ENCODE data around the gene MRPL2. TPM values are rescaled to one million over a fixed set of nuclear protein-coding genes. Genes with fewer than 3 reads are reported as not detected.

MRPL2 gene
- total and polyA plus RNA-seq, 2 donors (not counting 1 experiment from before 2014, with no cell fraction given), result 18.2 to 20.3 TPM

GRCh38 chr6:43011207-43011606 is 48.0 kb downstream of the MRPL2 start:
- no peak overlapping the region for H3K4me2 ChIP-seq (ENCODE audit: extremely low read depth, insufficient read depth, low read length)
- peaks cover 30% of the 10 kb centered on the region for H3K36me3 ChIP-seq (ENCODE audit: control insufficient read depth, insufficient read depth, low read length)
- H3K79me2 ChIP-seq (ENCODE audit: control insufficient read depth, insufficient read depth, low read length), result peaks cover 31% of the 10 kb centered on the region
- H2AFZ ChIP-seq (ENCODE audit: low read length), result no peak overlapping the region
- H3K27ac ChIP-seq (ENCODE audit: insufficient read depth, low read length), result no peak overlapping the region
- H3K4me3 ChIP-seq (replicated peaks in 1 of 4; ENCODE audit: control extremely low read depth in 1 of 4, insufficient read depth in 1 of 4, low read depth in 3 of 4, low read length in 4 of 4), result no peak overlapping the region
- no peak for TF ChIP-seq CTCF (conservative IDR thresholded peaks at IDR 0.05 in 1 of 2, IDR thresholded peaks at IDR 0.05 in 1 of 2; ENCODE audit: low read depth in 1 of 2, low read length in 2 of 2)
- TF ChIP-seq EZH2 (IDR thresholded peaks at IDR 0.05; ENCODE audit: low read length, missing control alignments), result no peak
- no peak overlapping the region for H3K9ac ChIP-seq (ENCODE audit: insufficient read depth, low read length)
- H4K20me1 ChIP-seq (ENCODE audit: control insufficient read depth, extremely low read depth, insufficient read depth, low read length), result no peaks in the 10 kb centered on the region
- no peak for DNase-seq (ENCODE audit: low read depth in 2 of 2)
- H3K27me3 ChIP-seq (ENCODE audit: control insufficient read depth, insufficient read depth, low read length), result no peaks in the 10 kb centered on the region
- no peaks in the 10 kb centered on the region for H3K9me3 ChIP-seq (ENCODE audit: control insufficient read depth, insufficient read depth, low read depth, low read length)
- peaks cover 13% of the 10 kb centered on the region for H3K4me1 ChIP-seq (ENCODE audit: control insufficient read depth, extremely low read depth, insufficient read depth, low read length)

GRCh38 chr6:43009124-43009523 is 50.1 kb downstream of the MRPL2 start:
- H3K79me2 ChIP-seq (ENCODE audit: control insufficient read depth, insufficient read depth, low read length), result peaks cover 11% of the 10 kb centered on the region
- no peak overlapping the region for H2AFZ ChIP-seq (ENCODE audit: low read length)
- peak; percentile 15 to 28 for DNase-seq (ENCODE audit: low read depth in 2 of 2)
- peaks cover 8% of the 10 kb centered on the region for H3K4me1 ChIP-seq (ENCODE audit: control insufficient read depth, extremely low read depth, insufficient read depth, low read length)
- no peaks in the 10 kb centered on the region for H3K9me3 ChIP-seq (ENCODE audit: control insufficient read depth, insufficient read depth, low read depth, low read length)
- H3K27ac ChIP-seq (ENCODE audit: insufficient read depth, low read length), result no peak overlapping the region
- peaks cover 30% of the 10 kb centered on the region for H3K36me3 ChIP-seq (ENCODE audit: control insufficient read depth, insufficient read depth, low read length)
- no peak overlapping the region for H3K4me2 ChIP-seq (ENCODE audit: extremely low read depth, insufficient read depth, low read length)
- TF ChIP-seq EZH2 (IDR thresholded peaks at IDR 0.05; ENCODE audit: low read length, missing control alignments), result no peak
- peak; percentile 31 to 52 for TF ChIP-seq CTCF (conservative IDR thresholded peaks at IDR 0.05 in 1 of 2, IDR thresholded peaks at IDR 0.05 in 1 of 2; ENCODE audit: low read depth in 1 of 2, low read length in 2 of 2)
- H4K20me1 ChIP-seq (ENCODE audit: control insufficient read depth, extremely low read depth, insufficient read depth, low read length), result no peaks in the 10 kb centered on the region
- no peak overlapping the region for H3K4me3 ChIP-seq (replicated peaks in 1 of 4; ENCODE audit: control extremely low read depth in 1 of 4, insufficient read depth in 1 of 4, low read depth in 3 of 4, low read length in 4 of 4)
- no peaks in the 10 kb centered on the region for H3K27me3 ChIP-seq (ENCODE audit: control insufficient read depth, insufficient read depth, low read length)
- H3K9ac ChIP-seq (ENCODE audit: insufficient read depth, low read length), result no peak overlapping the region

GRCh38 chr6:43007126-43007525 is 52.1 kb downstream of the MRPL2 start:
- Histone ChIP-seq H3K36me3 (ENCODE audit: control insufficient read depth, insufficient read depth, low read length) (peaks cover 30% of the 10 kb centered on the region), H3K9me3 (ENCODE audit: control insufficient read depth, insufficient read depth, low read depth, low read length) (no peaks in the 10 kb centered on the region), H3K27ac (ENCODE audit: insufficient read depth, low read length) (no peak overlapping the region), H4K20me1 (ENCODE audit: control insufficient read depth, extremely low read depth, insufficient read depth, low read length) (no peaks in the 10 kb centered on the region), H3K4me3 (replicated peaks in 1 of 4; ENCODE audit: control extremely low read depth in 1 of 4, insufficient read depth in 1 of 4, low read depth in 3 of 4, low read length in 4 of 4) (no peak overlapping the region), H3K9ac (ENCODE audit: insufficient read depth, low read length) (no peak overlapping the region), H3K4me2 (ENCODE audit: extremely low read depth, insufficient read depth, low read length) (no peak overlapping the region), H3K79me2 (ENCODE audit: control insufficient read depth, insufficient read depth, low read length) (peaks cover under 1% of the 10 kb centered on the region), H3K27me3 (ENCODE audit: control insufficient read depth, insufficient read depth, low read length) (no peaks in the 10 kb centered on the region), H3K4me1 (ENCODE audit: control insufficient read depth, extremely low read depth, insufficient read depth, low read length) (no peaks in the 10 kb centered on the region), H2AFZ (ENCODE audit: low read length) (no peak overlapping the region)
- DNase-seq (ENCODE audit: low read depth in 2 of 2), result no peak
- TF ChIP-seq EZH2 (IDR thresholded peaks at IDR 0.05; ENCODE audit: low read length, missing control alignments) (no peak), CTCF (conservative IDR thresholded peaks at IDR 0.05 in 1 of 2, IDR thresholded peaks at IDR 0.05 in 1 of 2; ENCODE audit: low read depth in 1 of 2, low read length in 2 of 2) (no peak)

All from fibroblast of lung (primary cell).